WI38 (cell line): ENCODE data around the gene USP17L20.
"Not testable (repeated sequence)": the region's sequence is repeated elsewhere in the genome, so short reads cannot be mapped to it uniquely, and the experiment has no call there.

Experiments used
- H3K4me3 ChIP-seq: 2 replicates; pipeline ENCODE4 v1.5.1; 2011; ENCODE audit warnings: low read depth, mild to moderate bottlenecking, control low read depth, low read length

Gene USP17L20

GRCh38 chr4:9257824-9258223, at the start of gene USP17L20:
USP17L20 (plus strand) TSS chr4:9258124; CDS start chr4:9258124, 0 bp downstream.
- not testable (repeated sequence) for H3K4me3 ChIP-seq

GRCh38 chr4:9210357-9210756, 47.6 kb upstream of the USP17L20 start, which contains the start of gene USP17L10:
USP17L10 (plus strand) TSS chr4:9210657; CDS start chr4:9210657, 0 bp downstream.
- H3K4me3 ChIP-seq = not testable (repeated sequence)

GRCh38 chr4:9214701-9215100, 43.2 kb upstream of the USP17L20 start:
- H3K4me3 ChIP-seq = not testable (repeated sequence)

- not testable (repeated sequence) for H3K4me3 ChIP-seq
Observed at GRCh38 chr4:9215105-9215504, 42.8 kb upstream of the USP17L20 start, which contains the start of gene USP17L11. USP17L11 (plus strand) TSS chr4:9215405; CDS start chr4:9215405, 0 bp downstream.

GRCh38 chr4:9219852-9220251, 38.1 kb upstream of the USP17L20 start, which contains the start of gene USP17L12:
USP17L12 (plus strand) TSS chr4:9220152; CDS start chr4:9220152, 0 bp downstream.
- not testable (repeated sequence) for H3K4me3 ChIP-seq

GRCh38 chr4:9224596-9224995, 33.3 kb upstream of the USP17L20 start, which contains the start of gene USP17L13:
USP17L13 (plus strand) TSS chr4:9224896; CDS start chr4:9224896, 0 bp downstream.
- H3K4me3 ChIP-seq = not testable (repeated sequence)

- H3K4me3 ChIP-seq = not testable (repeated sequence)
Observed at GRCh38 chr4:9230249-9230648, 27.7 kb upstream of the USP17L20 start.

GRCh38 chr4:9234085-9234484, 23.8 kb upstream of the USP17L20 start, which contains the start of gene USP17L15:
USP17L15 (plus strand) TSS chr4:9234385; CDS start chr4:9234385, 0 bp downstream.
- not testable (repeated sequence) for H3K4me3 ChIP-seq

GRCh38 chr4:9238461-9238860, 19.5 kb upstream of the USP17L20 start:
- not testable (repeated sequence) for H3K4me3 ChIP-seq

- not testable (repeated sequence) for H3K4me3 ChIP-seq
Observed at GRCh38 chr4:9243579-9243978, 14.3 kb upstream of the USP17L20 start, which contains the start of gene USP17L17. USP17L17 (plus strand) TSS chr4:9243879; CDS start chr4:9243879, 0 bp downstream.

- not testable (repeated sequence) for H3K4me3 ChIP-seq
Observed at GRCh38 chr4:9247953-9248680, 9.8 kb upstream of the USP17L20 start, which contains the start of gene USP17L18. USP17L18 (plus strand) TSS chr4:9248630; CDS start chr4:9248630, 0 bp downstream.

GRCh38 chr4:9253078-9253477, 4.8 kb upstream of the USP17L20 start, which contains the start of gene USP17L19:
USP17L19 (plus strand) TSS chr4:9253378; CDS start chr4:9253378, 0 bp downstream.
- not testable (repeated sequence) for H3K4me3 ChIP-seq

GRCh38 chr4:9262572-9262971, 4.6 kb downstream of the USP17L20 start, which contains the start of gene USP17L21:
USP17L21 (plus strand) TSS chr4:9262872; CDS start chr4:9262872, 0 bp downstream.
- H3K4me3 ChIP-seq = not testable (repeated sequence)

- H3K4me3 ChIP-seq = not testable (repeated sequence)
Observed at GRCh38 chr4:9267319-9267718, 9.4 kb downstream of the USP17L20 start, which contains the start of gene USP17L22. USP17L22 (plus strand) TSS chr4:9267619; CDS start chr4:9267619, 0 bp downstream.

GRCh38 chr4:9271719-9272118, 13.8 kb downstream of the USP17L20 start:
- H3K4me3 ChIP-seq = not testable (repeated sequence)
